SK-N-SH (cell line): Measurements from ENCODE around the gene CDK3. TPM values are rescaled to one million over a fixed set of nuclear protein-coding genes. Genes with fewer than 3 reads are reported as not detected.

ENCODE experiments used
- CTCF ChIA-PET: fragments of 300-600, 350-600 bp; formaldehyde crosslinking; extraction: SDS; loops from one replicate; lab custom pipeline; 2021; lab: Yijun Ruan, JAX
- POLR2A ChIA-PET: fragments of 350-600 bp; sonication (Branson Sonifier 250); formaldehyde crosslinking; extraction: SDS; loops from one replicate; lab custom pipeline; 2020; ENCODE audit warnings: antibody characterized with exemption, inconsistent platforms; lab: Yijun Ruan, JAX
- DNase-seq: peaks from one replicate; pipeline ENCODE4 v3.0.0; 2012
- H2AFZ ChIP-seq: fragments of 200-600 bp; sonication (generic); 2 replicates; pipeline ENCODE4 v1.8.1; 2016; ENCODE audit warnings: antibody characterized with exemption, mild to moderate bottlenecking, low read depth
- H3F3A ChIP-seq: fragments of 200-600 bp; sonication (generic); replicated peaks from 2 replicates; pipeline ENCODE3; 2016; ENCODE audit warnings: antibody characterized with exemption, mild to moderate bottlenecking; ENCODE audit not compliant: insufficient read depth
- H3K27ac ChIP-seq, 2 experiments: fragments of 200-500 bp in 1 of 2; fragments of 200-600 bp in 1 of 2; sonication (Bioruptor generic) in 1 of 2; sonication (generic), shearing (Covaris generic) in 1 of 2; 2 replicates each; pipeline versions ENCODE4 v1.5.1 to v1.6.1; 2014 to 2016; ENCODE audit warnings: low read depth in 2 of 2, inconsistent platforms in 1 of 2, low read length in 1 of 2, mild to moderate bottlenecking in 1 of 2, mixed read lengths in 1 of 2
- H3K27me3 ChIP-seq: fragments of 200-600 bp; sonication (generic), shearing (Covaris generic); 2 replicates; pipeline ENCODE4 v1.6.1; 2016; ENCODE audit warnings: mixed run types; ENCODE audit not compliant: insufficient read depth
- H3K36me3 ChIP-seq, 2 experiments: fragments of 200-500 bp in 1 of 2; fragments of 200-600 bp in 1 of 2; sonication (Bioruptor generic) in 1 of 2; sonication (generic) in 1 of 2; replicated peaks in 1 of 2; 2 replicates each; pipeline versions ENCODE3 to v1.5.1; 2014 to 2016; ENCODE audit warnings: low read length in 1 of 2, mild to moderate bottlenecking in 1 of 2; ENCODE audit not compliant: insufficient read depth in 2 of 2, control insufficient read depth in 1 of 2
- H3K4me1 ChIP-seq, 2 experiments: fragments of 200-500 bp in 1 of 2; fragments of 200-600 bp in 1 of 2; sonication (Bioruptor generic) in 1 of 2; sonication (generic), shearing (Covaris generic) in 1 of 2; 2 replicates each; pipeline versions ENCODE4 v1.5.1 to v1.6.1; 2014 to 2016; ENCODE audit warnings: low read depth in 1 of 2, low read length in 1 of 2, mixed run types in 1 of 2; ENCODE audit not compliant: insufficient read depth in 2 of 2, control insufficient read depth in 1 of 2
- H3K4me2 ChIP-seq: fragments of 200-600 bp; sonication (generic), shearing (Covaris generic); 2 replicates; pipeline ENCODE4 v1.6.1; 2017; ENCODE audit warnings: mixed run types
- H3K4me3 ChIP-seq, 2 experiments: fragments of 200-500 bp in 1 of 2; fragments of 200-600 bp in 1 of 2; sonication (Bioruptor generic) in 1 of 2; sonication (generic), shearing (Covaris generic) in 1 of 2; 2 replicates each; pipeline versions ENCODE4 v1.5.1 to v1.8.1; 2014 to 2016; ENCODE audit warnings: low read depth in 2 of 2, inconsistent platforms in 1 of 2, low read length in 1 of 2, mild to moderate bottlenecking in 1 of 2, mixed read lengths in 1 of 2, moderate library complexity in 1 of 2
- H3K79me2 ChIP-seq: fragments of 200-600 bp; sonication (generic); 2 replicates; pipeline ENCODE4 v1.8.1; 2017; ENCODE audit warnings: mild to moderate bottlenecking; ENCODE audit not compliant: insufficient read depth
- H3K9ac ChIP-seq: fragments of 200-600 bp; sonication (generic); 2 replicates; pipeline ENCODE4 v1.6.1; 2017; ENCODE audit warnings: mixed run types
- H3K9me2 ChIP-seq: fragments of 200-600 bp; sonication (generic); 2 replicates; pipeline ENCODE4 v1.6.1; 2017; ENCODE audit warnings: mixed run types
- H3K9me3 ChIP-seq: fragments of 200-600 bp; sonication (generic); 2 replicates; pipeline ENCODE4 v1.6.1; 2017; ENCODE audit warnings: mixed run types, mild to moderate bottlenecking, moderate library complexity
- H4K20me1 ChIP-seq: fragments of 200-600 bp; sonication (generic); 2 replicates; pipeline ENCODE4 v1.6.1; 2017; ENCODE audit warnings: mild to moderate bottlenecking, mixed run types; ENCODE audit not compliant: insufficient read depth
- CHD2 ChIP-seq: fragments of 150-350 bp; IDR thresholded peaks from 2 replicates; pipeline ENCODE4 v1.6.1; 2018; ENCODE audit warnings: low read length; ENCODE audit not compliant: partially characterized antibody
- EP300 ChIP-seq, 2 experiments: IDR thresholded peaks; 2 replicates each; pipeline versions ENCODE4 v1.4.0 to v1.6.1; 2012; ENCODE audit warnings: borderline replicate concordance in 1 of 2, low read depth in 1 of 2, low read length in 1 of 2
- FOSL2 ChIP-seq: IDR thresholded peaks from 2 replicates; pipeline ENCODE4 v1.4.0; 2012; ENCODE audit warnings: low read depth, mild to moderate bottlenecking, moderate library complexity, borderline replicate concordance
- FOXJ3 ChIP-seq: sonication (generic); formaldehyde crosslinking; IDR thresholded peaks from 2 replicates; pipeline ENCODE4 v1.5.1; 2020; ENCODE audit warnings: mild to moderate bottlenecking, missing genetic modification reagents
- GABPA ChIP-seq: IDR thresholded peaks from 2 replicates; pipeline ENCODE4 v1.4.0; 2012; ENCODE audit warnings: low read depth, mild to moderate bottlenecking
- GATA2 ChIP-seq: sonication (generic); formaldehyde crosslinking; IDR thresholded peaks from 2 replicates; pipeline ENCODE4 v1.5.0; 2020; ENCODE audit warnings: mild to moderate bottlenecking, missing genetic modification reagents
- JUND ChIP-seq: IDR thresholded peaks from 2 replicates; pipeline ENCODE4 v1.4.0; 2012
- MXI1 ChIP-seq: IDR thresholded peaks from 2 replicates; pipeline ENCODE4 v1.6.1; 2012; ENCODE audit warnings: mild to moderate bottlenecking, low read depth, low read length, improper control_type of control experiment
- NFIC ChIP-seq: IDR thresholded peaks from 2 replicates; pipeline ENCODE4 v1.4.0; 2012; ENCODE audit warnings: borderline replicate concordance
- NRF1 ChIP-seq: IDR thresholded peaks from 2 replicates; pipeline ENCODE4 v1.6.1; 2012; ENCODE audit warnings: low read depth, mild to moderate bottlenecking, low read length
- RCOR1 ChIP-seq: fragments of 150-350 bp; IDR thresholded peaks from 2 replicates; pipeline ENCODE4 v1.6.1; 2017; ENCODE audit warnings: antibody characterized with exemption, low read length
- RFX5 ChIP-seq: IDR thresholded peaks from 2 replicates; pipeline ENCODE4 v1.6.1; 2012; ENCODE audit warnings: mild to moderate bottlenecking, improper control_type of control experiment, low read length
- RXRA ChIP-seq: IDR thresholded peaks from 2 replicates; pipeline ENCODE4 v1.4.0; 2012; ENCODE audit warnings: low read depth, mild to moderate bottlenecking, borderline replicate concordance
- SIN3A ChIP-seq: IDR thresholded peaks from 2 replicates; pipeline ENCODE4 v1.6.1; 2012; ENCODE audit warnings: low read depth, mild to moderate bottlenecking, low read length, moderate library complexity, borderline replicate concordance
- SMC3 ChIP-seq: IDR thresholded peaks from 2 replicates; pipeline ENCODE4 v1.6.1; 2012; ENCODE audit warnings: low read depth, low read length, improper control_type of control experiment
- TAF1 ChIP-seq: IDR thresholded peaks from 2 replicates; pipeline ENCODE4 v1.6.1; 2012; ENCODE audit warnings: low read depth, mild to moderate bottlenecking, low read length, moderate library complexity, borderline replicate concordance
- TEAD4 ChIP-seq: IDR thresholded peaks from 2 replicates; pipeline ENCODE4 v1.4.0; 2012; ENCODE audit warnings: mild to moderate bottlenecking, borderline replicate concordance; ENCODE audit not compliant: insufficient read depth
- WGBS: methylation state at CpG from one replicate; pipeline ENCODE4 v1.1.6; 2017; ENCODE audit warnings: low lambda C conversion rate; 5-methylcytosine and 5-hydroxymethylcytosine counted together
- polyA plus RNA-seq, 3 experiments: library from polyadenylated mRNA; depleted of rRNA; stranded (reverse); fragments of >200 nt; gene quantifications; 2 replicates each; pipeline ENCODE4 v1.2.3, GENCODE V29; 2012
- TF ChIP-seq, protein P1 (sequence below): fragments of 150-350 bp; IDR thresholded peaks from 2 replicates; pipeline ENCODE4 v1.6.1; 2016; ENCODE audit warnings: mild to moderate bottlenecking, low read depth, low read length
- TF ChIP-seq, protein P2 (sequence below): IDR thresholded peaks from 2 replicates; pipeline ENCODE4 v1.4.0; 2012; ENCODE audit warnings: low read depth, borderline replicate concordance
- TF ChIP-seq, protein P3 (sequence below): fragments of 200-600 bp; sonication (generic); IDR thresholded peaks from 2 replicates; pipeline ENCODE4 v1.6.1; 2017; ENCODE audit warnings: antibody characterized with exemption, mild to moderate bottlenecking, moderate library complexity

Gene CDK3
- polyA plus RNA-seq, 1 of the 3 experiments (the other 2 are of a cell fraction), result 14.6 TPM

DNA sequence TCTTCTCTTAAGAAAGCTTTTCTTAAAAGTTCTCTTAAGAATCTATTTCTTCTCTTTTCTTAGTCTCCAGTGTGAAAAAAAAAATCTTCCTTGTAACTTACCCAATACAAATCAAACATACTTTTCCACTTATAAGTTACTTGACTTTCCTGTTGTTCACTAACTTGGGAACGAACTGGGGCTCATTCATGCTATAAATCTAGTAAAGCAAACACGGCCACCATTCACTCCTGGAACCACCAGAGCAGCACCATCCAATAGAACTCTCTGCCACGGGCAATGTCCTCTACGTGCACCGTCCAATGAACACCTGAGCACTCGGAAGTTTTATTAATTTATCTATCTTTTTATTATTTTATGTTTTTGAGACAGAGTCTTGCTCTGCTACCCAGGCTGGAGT is 50.9 kb downstream of the CDK3 start:
- Histone ChIP-seq H3K4me2 (no peak overlapping the region), H2AFZ (no peak overlapping the region), H3K9ac (no peak overlapping the region), H3K9me3 (no peaks in the 10 kb centered on the region), H4K20me1 (no peaks in the 10 kb centered on the region), H3K27ac (no peak overlapping the region), H3K9me2 (no peaks in the 10 kb centered on the region)
- DNase-seq, result no peak
- TF ChIP-seq EP300 (IDR thresholded peaks at IDR 0.05; ENCODE audit: borderline replicate concordance in 1 of 2, low read depth in 1 of 2, low read length in 1 of 2) (no peak), MXI1 (no peak), NRF1 (no peak), RCOR1 (no peak), JUND (no peak), GATA2 (CRISPR knock-in tag) (no peak), SIN3A (no peak), SMC3 (no peak)
- TF ChIP-seq, protein P1, sequence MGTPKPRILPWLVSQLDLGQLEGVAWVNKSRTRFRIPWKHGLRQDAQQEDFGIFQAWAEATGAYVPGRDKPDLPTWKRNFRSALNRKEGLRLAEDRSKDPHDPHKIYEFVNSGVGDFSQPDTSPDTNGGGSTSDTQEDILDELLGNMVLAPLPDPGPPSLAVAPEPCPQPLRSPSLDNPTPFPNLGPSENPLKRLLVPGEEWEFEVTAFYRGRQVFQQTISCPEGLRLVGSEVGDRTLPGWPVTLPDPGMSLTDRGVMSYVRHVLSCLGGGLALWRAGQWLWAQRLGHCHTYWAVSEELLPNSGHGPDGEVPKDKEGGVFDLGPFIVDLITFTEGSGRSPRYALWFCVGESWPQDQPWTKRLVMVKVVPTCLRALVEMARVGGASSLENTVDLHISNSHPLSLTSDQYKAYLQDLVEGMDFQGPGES, result no peak
- TF ChIP-seq, all 33 proteins: peak for 0
- POLR2A ChIA-PET, result no interaction called here
- no peaks in the 10 kb centered on the region for H3K27me3 ChIP-seq
- no peak overlapping the region for H3K4me3 ChIP-seq
- CTCF ChIA-PET, result interaction anchor here (1.3 to 2.6 kb wide), 4 partner anchors 23 to 228 kb away, joined by 3 to 17 read pairs (median 5); partner anchors contain the start of gene GALR2
- WGBS, result 92% methylated on average over 6 of the region's 6 CpGs
- peaks cover 22% of the 10 kb centered on the region; the same call in 1 of the 2 replicates for H3K79me2 ChIP-seq
- H3F3A ChIP-seq, result peaks cover 13% of the 10 kb centered on the region
- peaks cover 64 to 78% of the 10 kb centered on the region in 2 experiments for H3K36me3 ChIP-seq
- no peaks in the 10 kb centered on the region for H3K4me1 ChIP-seq

DNA sequence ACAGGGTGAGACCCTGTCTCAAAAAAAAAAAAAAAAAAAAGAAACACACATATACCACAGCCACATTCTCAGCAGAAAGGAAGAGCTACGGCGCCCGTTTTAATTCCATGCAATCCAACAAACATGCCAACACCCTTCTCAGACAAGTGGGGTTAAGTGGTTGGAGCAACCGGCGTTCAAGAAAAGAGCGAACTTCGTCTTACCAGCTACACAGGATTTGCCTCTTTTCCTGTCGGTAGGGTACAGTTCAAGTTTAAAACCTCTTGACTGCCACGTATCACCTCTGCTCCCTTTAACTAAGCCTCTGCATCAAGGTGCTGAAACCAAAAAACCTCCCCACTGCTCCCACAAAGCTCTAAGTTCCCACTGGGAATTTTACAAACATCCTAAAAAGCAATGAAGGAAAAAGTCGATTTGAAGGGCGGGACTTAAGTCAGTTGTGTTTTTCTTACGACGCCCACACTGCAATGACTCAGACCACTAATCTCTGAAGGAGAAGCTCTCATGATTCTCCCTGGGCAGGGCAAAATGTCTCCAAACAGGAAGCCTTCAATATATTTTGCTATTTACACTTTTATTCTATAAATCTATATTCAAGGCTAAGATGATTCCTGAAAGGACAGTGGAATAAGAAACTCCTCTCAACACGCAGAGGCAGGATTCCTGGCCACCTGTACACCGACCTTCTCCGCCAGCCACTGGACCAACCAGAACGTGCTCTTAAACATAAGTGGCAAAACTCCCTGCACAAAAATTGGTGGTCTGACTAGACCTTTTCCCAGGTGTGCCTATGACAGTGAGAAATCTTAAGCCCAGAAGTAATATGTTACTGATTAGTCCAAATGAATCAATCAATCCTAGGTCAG is 52.8 kb downstream of the CDK3 start:
- WGBS, result 94% methylated on average over 17 of the region's 17 CpGs
- DNase-seq, result no peak
- CTCF ChIA-PET, result interaction anchor here (0.6 to 2.1 kb wide), 4 partner anchors 19 to 148 kb away, joined by 3 to 8 read pairs (median 3); no protein-coding TSS in a partner anchor
- H3K9me3 ChIP-seq, result no peaks in the 10 kb centered on the region
- no peaks in the 10 kb centered on the region for H4K20me1 ChIP-seq
- no peak overlapping the region for H3K27ac ChIP-seq
- POLR2A ChIA-PET, result no interaction called here
- no peak overlapping the region for H3K9ac ChIP-seq
- peaks cover 13% of the 10 kb centered on the region for H3F3A ChIP-seq
- H3K4me3 ChIP-seq, result no peak overlapping the region
- H3K9me2 ChIP-seq, result no peaks in the 10 kb centered on the region
- no peak overlapping the region for H2AFZ ChIP-seq
- H3K27me3 ChIP-seq, result no peaks in the 10 kb centered on the region
- H3K4me2 ChIP-seq, result no peak overlapping the region
- H3K79me2 ChIP-seq, result peaks cover 22% of the 10 kb centered on the region; the same call in 1 of the 2 replicates
- no peaks in the 10 kb centered on the region for H3K4me1 ChIP-seq
- H3K36me3 ChIP-seq, result peaks cover 61 to 78% of the 10 kb centered on the region in 2 experiments
- TF ChIP-seq, protein P1, result no peak
- no peak for TF ChIP-seq GATA2 (CRISPR knock-in tag)
- no peak for TF ChIP-seq FOSL2
- no peak for TF ChIP-seq SIN3A
- TF ChIP-seq, protein P2, sequence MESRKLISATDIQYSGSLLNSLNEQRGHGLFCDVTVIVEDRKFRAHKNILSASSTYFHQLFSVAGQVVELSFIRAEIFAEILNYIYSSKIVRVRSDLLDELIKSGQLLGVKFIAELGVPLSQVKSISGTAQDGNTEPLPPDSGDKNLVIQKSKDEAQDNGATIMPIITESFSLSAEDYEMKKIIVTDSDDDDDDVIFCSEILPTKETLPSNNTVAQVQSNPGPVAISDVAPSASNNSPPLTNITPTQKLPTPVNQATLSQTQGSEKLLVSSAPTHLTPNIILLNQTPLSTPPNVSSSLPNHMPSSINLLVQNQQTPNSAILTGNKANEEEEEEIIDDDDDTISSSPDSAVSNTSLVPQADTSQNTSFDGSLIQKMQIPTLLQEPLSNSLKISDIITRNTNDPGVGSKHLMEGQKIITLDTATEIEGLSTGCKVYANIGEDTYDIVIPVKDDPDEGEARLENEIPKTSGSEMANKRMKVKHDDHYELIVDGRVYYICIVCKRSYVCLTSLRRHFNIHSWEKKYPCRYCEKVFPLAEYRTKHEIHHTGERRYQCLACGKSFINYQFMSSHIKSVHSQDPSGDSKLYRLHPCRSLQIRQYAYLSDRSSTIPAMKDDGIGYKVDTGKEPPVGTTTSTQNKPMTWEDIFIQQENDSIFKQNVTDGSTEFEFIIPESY, result no peak
- TF ChIP-seq RCOR1, result no peak
- TF ChIP-seq GABPA, result no peak
- no peak for TF ChIP-seq NRF1
- TF ChIP-seq, protein P3, sequence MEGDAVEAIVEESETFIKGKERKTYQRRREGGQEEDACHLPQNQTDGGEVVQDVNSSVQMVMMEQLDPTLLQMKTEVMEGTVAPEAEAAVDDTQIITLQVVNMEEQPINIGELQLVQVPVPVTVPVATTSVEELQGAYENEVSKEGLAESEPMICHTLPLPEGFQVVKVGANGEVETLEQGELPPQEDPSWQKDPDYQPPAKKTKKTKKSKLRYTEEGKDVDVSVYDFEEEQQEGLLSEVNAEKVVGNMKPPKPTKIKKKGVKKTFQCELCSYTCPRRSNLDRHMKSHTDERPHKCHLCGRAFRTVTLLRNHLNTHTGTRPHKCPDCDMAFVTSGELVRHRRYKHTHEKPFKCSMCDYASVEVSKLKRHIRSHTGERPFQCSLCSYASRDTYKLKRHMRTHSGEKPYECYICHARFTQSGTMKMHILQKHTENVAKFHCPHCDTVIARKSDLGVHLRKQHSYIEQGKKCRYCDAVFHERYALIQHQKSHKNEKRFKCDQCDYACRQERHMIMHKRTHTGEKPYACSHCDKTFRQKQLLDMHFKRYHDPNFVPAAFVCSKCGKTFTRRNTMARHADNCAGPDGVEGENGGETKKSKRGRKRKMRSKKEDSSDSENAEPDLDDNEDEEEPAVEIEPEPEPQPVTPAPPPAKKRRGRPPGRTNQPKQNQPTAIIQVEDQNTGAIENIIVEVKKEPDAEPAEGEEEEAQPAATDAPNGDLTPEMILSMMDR, result no peak
- TF ChIP-seq RFX5, result no peak
- TF ChIP-seq CHD2, result no peak
- TF ChIP-seq RXRA, result no peak
- TF ChIP-seq FOXJ3, result no peak
- TF ChIP-seq NFIC, result no peak
- no peak for TF ChIP-seq TEAD4
- no peak for TF ChIP-seq TAF1
